WI38 (cell line): ENCODE data around the gene ALPK1.
"Not testable (repeated sequence)": the region's sequence is repeated elsewhere in the genome, so short reads cannot be mapped to it uniquely, and the experiment has no call there.

Experiments
- H3K4me3 ChIP-seq: 2 replicates; pipeline ENCODE4 v1.5.1; 2011; ENCODE audit warnings: low read depth, mild to moderate bottlenecking, control low read depth, low read length
- CTCF ChIP-seq: IDR thresholded peaks from 2 replicates; pipeline ENCODE4 v1.5.1; 2012; ENCODE audit warnings: low read depth, mild to moderate bottlenecking, control low read depth, low read length

ALPK1 gene

GRCh38 chr4:112436987-112437386 is 139.8 kb downstream of the ALPK1 start:
- no peak for TF ChIP-seq CTCF
- no peak overlapping the region for H3K4me3 ChIP-seq

- not testable (repeated sequence) for H3K4me3 ChIP-seq
Measured at GRCh38 chr4:112442226-112442625, 145.1 kb downstream of the ALPK1 start.

GRCh38 chr4:112448306-112449132 is 151.3 kb downstream of the ALPK1 start:
- TF ChIP-seq CTCF = no peak
- H3K4me3 ChIP-seq = no peak overlapping the region

- TF ChIP-seq CTCF = no peak
- no peak overlapping the region for H3K4me3 ChIP-seq
Measured at GRCh38 chr4:112449708-112450107, 152.5 kb downstream of the ALPK1 start.

- no peak for TF ChIP-seq CTCF
Measured at GRCh38 chr4:112451104-112451503, 153.9 kb downstream of the ALPK1 start.

GRCh38 chr4:112451831-112452230 is 154.7 kb downstream of the ALPK1 start:
- H3K4me3 ChIP-seq = no peak overlapping the region
- TF ChIP-seq CTCF = no peak

More at GRCh38 chr4:112451104-112451503, 153.9 kb downstream of the ALPK1 start:
- H3K4me3 ChIP-seq = no peak overlapping the region

- TF ChIP-seq CTCF = no peak
- no peak overlapping the region for H3K4me3 ChIP-seq
Measured at GRCh38 chr4:112453321-112453720, 156.2 kb downstream of the ALPK1 start.

- TF ChIP-seq CTCF = no peak
- H3K4me3 ChIP-seq = no peak overlapping the region
Measured at GRCh38 chr4:112472318-112472717, 175.1 kb downstream of the ALPK1 start.
